Upper lobe of left lung (tissue), 4 donors: ENCODE measurements around the gene BRPF1.

Experiments used
- CTCF ChIP-seq, 6 experiments: fragments of 450-650 bp in 4 of 6; fragments of 200-600 bp in 2 of 6; sonication (generic) in 2 of 6; IDR thresholded peaks; one replicate each; pipeline ENCODE4 v1.5.1; 2016 to 2019; ENCODE audit warnings: antibody characterized with exemption in 6 of 6
- EP300 ChIP-seq, 4 donors: sonication (generic); formaldehyde crosslinking; IDR thresholded peaks; one replicate each; pipeline ENCODE4 v1.5.1; 2017; ENCODE audit warnings: antibody characterized with exemption in 4 of 4, control low read depth in 2 of 4
- POLR2A ChIP-seq, 4 donors: fragments of 450-650 bp; IDR thresholded peaks; one replicate each; pipeline ENCODE4 v1.5.1; 2016 to 2017; ENCODE audit warnings: antibody characterized with exemption in 4 of 4, mild to moderate bottlenecking in 2 of 4
- POLR2AphosphoS5 ChIP-seq, 2 donors: sonication (generic); formaldehyde crosslinking; IDR thresholded peaks; one replicate each; pipeline ENCODE4 v1.5.1; 2017; ENCODE audit warnings: antibody characterized with exemption in 2 of 2

- no peak for TF ChIP-seq CTCF (IDR thresholded peaks at IDR 0.05)
- TF ChIP-seq EP300 (IDR thresholded peaks at IDR 0.05) = no peak
- TF ChIP-seq POLR2A (IDR thresholded peaks at IDR 0.05) = no peak
- no peak for TF ChIP-seq POLR2AphosphoS5 (IDR thresholded peaks at IDR 0.05)
Observed at GRCh38 chr3:9688961-9689360, 42.6 kb upstream of the BRPF1 start.
